D341Med (cell line): Measurements from ENCODE around the gene SFXN4.
A peak's percentile ranks its signal among the peaks of the same experiment; 100 is the strongest.
"Not testable (repeated sequence)": the region's sequence is repeated elsewhere in the genome, so short reads cannot be mapped to it uniquely, and the experiment has no call there.

Experiments
- DNase-seq: peaks from one replicate; pipeline ENCODE4 v3.0.0; 2012; ENCODE audit warnings: low spot score

SFXN4 gene

GRCh38 chr10:119190353-119190752 lies 24.8 kb upstream of the SFXN4 start:
- peak; percentile 26 for DNase-seq

GRCh38 chr10:119189811-119190282 lies 24.3 kb upstream of the SFXN4 start:
- no peak for DNase-seq

- DNase-seq: no peak
These were observed 18.3 kb upstream of the SFXN4 start for GRCh38 chr10:119183664-119184412.

- not testable (repeated sequence) for DNase-seq
These were observed 15.4 kb upstream of the SFXN4 start for GRCh38 chr10:119180850-119181400.

GRCh38 chr10:119178372-119179119 lies 13.0 kb upstream of the SFXN4 start, which contains the start of gene PRDX3:
PRDX3 (minus strand) TSS chr10:119178812; CDS start chr10:119178790, 22 bp downstream.
- peak; percentile 91 for DNase-seq

GRCh38 chr10:119177708-119178371 lies 12.3 kb upstream of the SFXN4 start:
- DNase-seq: no peak

GRCh38 chr10:119176166-119176565 lies 10.7 kb upstream of the SFXN4 start:
- no peak for DNase-seq

- DNase-seq: no peak
These were observed 8.6 kb upstream of the SFXN4 start for GRCh38 chr10:119174109-119174508.

- no peak for DNase-seq
These were observed 1.5 kb upstream of the SFXN4 start for GRCh38 chr10:119167041-119167440.

- DNase-seq: no peak
These were observed 1.1 kb upstream of the SFXN4 start for GRCh38 chr10:119166564-119166963.

GRCh38 chr10:119166118-119166500 lies 595 bp upstream of the SFXN4 start:
- no peak for DNase-seq

GRCh38 chr10:119162452-119163092 lies 2.9 kb downstream of the SFXN4 start:
- DNase-seq: no peak

GRCh38 chr10:119161680-119162451 lies 3.6 kb downstream of the SFXN4 start:
- DNase-seq: no peak

- DNase-seq: no peak
These were observed 6.2 kb downstream of the SFXN4 start for GRCh38 chr10:119159332-119159731.

GRCh38 chr10:119153661-119154060 lies 11.9 kb downstream of the SFXN4 start:
- DNase-seq: no peak

GRCh38 chr10:119153041-119153440 lies 12.5 kb downstream of the SFXN4 start:
- DNase-seq: no peak

GRCh38 chr10:119151601-119152000 lies 13.9 kb downstream of the SFXN4 start:
- not testable (repeated sequence) for DNase-seq

GRCh38 chr10:119149729-119150128 lies 15.8 kb downstream of the SFXN4 start:
- no peak for DNase-seq

- no peak for DNase-seq
These were observed 16.4 kb downstream of the SFXN4 start for GRCh38 chr10:119149157-119149556.

GRCh38 chr10:119143657-119144056 lies 21.9 kb downstream of the SFXN4 start:
- no peak for DNase-seq

- no peak for DNase-seq
These were observed 24.8 kb downstream of the SFXN4 start for GRCh38 chr10:119140603-119141245.
